Fibroblast of lung (primary cell): ENCODE measurements around the gene MYOM3. TPM values are rescaled to one million over a fixed set of nuclear protein-coding genes. Genes with fewer than 3 reads are reported as not detected.

Experiments
- DNase-seq, 2 donors: peaks; one replicate each; pipeline versions ENCODE4 v3.0.0 to v3.0.0-alpha.2; 2010; ENCODE audit warnings: low read depth in 2 of 2
- H2AFZ ChIP-seq: 2 replicates; pipeline ENCODE4 v1.5.1; 2012; ENCODE audit warnings: low read length, control low read depth, inconsistent platforms
- H3K27ac ChIP-seq: 2 replicates; pipeline ENCODE4 v1.5.1; 2011; ENCODE audit warnings: low read length, control low read depth; ENCODE audit not compliant: insufficient read depth
- H3K27me3 ChIP-seq: 2 replicates; pipeline ENCODE4 v1.5.1; 2011; ENCODE audit warnings: mild to moderate bottlenecking, low read length; ENCODE audit not compliant: control insufficient read depth, insufficient read depth
- H3K36me3 ChIP-seq: 2 replicates; pipeline ENCODE4 v1.5.1; 2011; ENCODE audit warnings: low read length; ENCODE audit not compliant: control insufficient read depth, insufficient read depth
- H3K4me1 ChIP-seq: 2 replicates; pipeline ENCODE4 v1.5.1; 2011; ENCODE audit warnings: low read length; ENCODE audit not compliant: control insufficient read depth, insufficient read depth; ENCODE audit errors: extremely low read depth
- H3K4me2 ChIP-seq: 2 replicates; pipeline ENCODE4 v1.5.1; 2011; ENCODE audit warnings: low read length, control low read depth; ENCODE audit not compliant: insufficient read depth; ENCODE audit errors: extremely low read depth
- H3K4me3 ChIP-seq, 4 experiments: fragments of 200-600 bp in 1 of 4; sonication (generic) in 1 of 4; replicated peaks in 1 of 4; 2 replicates each; pipeline ENCODE4 v1.5.1; 2011 to 2016; ENCODE audit warnings: low read length in 4 of 4, low read depth in 3 of 4, mild to moderate bottlenecking in 3 of 4, control low read depth in 2 of 4, inconsistent platforms in 1 of 4, mixed read lengths in 1 of 4; ENCODE audit not compliant: insufficient read depth in 1 of 4; ENCODE audit errors: control extremely low read depth in 1 of 4
- H3K79me2 ChIP-seq: 2 replicates; pipeline ENCODE4 v1.5.1; 2012; ENCODE audit warnings: mild to moderate bottlenecking, low read length, inconsistent platforms; ENCODE audit not compliant: control insufficient read depth, insufficient read depth
- H3K9ac ChIP-seq: 2 replicates; pipeline ENCODE4 v1.5.1; 2011; ENCODE audit warnings: mild to moderate bottlenecking, low read length, control low read depth; ENCODE audit not compliant: insufficient read depth
- H3K9me3 ChIP-seq: 2 replicates; pipeline ENCODE4 v1.5.1; 2012; ENCODE audit warnings: low read depth, low read length; ENCODE audit not compliant: control insufficient read depth, insufficient read depth
- H4K20me1 ChIP-seq: 2 replicates; pipeline ENCODE4 v1.5.1; 2011; ENCODE audit warnings: low read length; ENCODE audit not compliant: control insufficient read depth, insufficient read depth; ENCODE audit errors: extremely low read depth
- EZH2 ChIP-seq: IDR thresholded peaks from 2 replicates; pipeline ENCODE4 v1.5.1; 2012; ENCODE audit warnings: low read length, control low read depth, mild to moderate bottlenecking; ENCODE audit errors: missing control alignments
- polyA plus RNA-seq, 2 donors: library from polyadenylated mRNA; depleted of rRNA in 1 of 2; stranded (reverse) in 1 of 2; unstranded in 1 of 2; fragments of >200 nt; gene quantifications; 2 replicates each; pipeline ENCODE4 v1.2.1, GENCODE V29; 2011 to 2012; ENCODE audit warnings: missing spikeins in 1 of 2
- total RNA-seq: library from RNA; depleted of rRNA; stranded (reverse); fragments of >200 nt; gene quantifications from 2 replicates; pipeline ENCODE4 v1.2.1, GENCODE V29; 2014
- TF ChIP-seq, protein P1 (sequence below), 2 donors: IDR thresholded peaks in 1 of 2; conservative IDR thresholded peaks in 1 of 2; 1 replicate in 1 of 2; 2 replicates in 1 of 2; pipeline ENCODE4 v1.5.1; 2011 to 2012; ENCODE audit warnings: low read length in 2 of 2, control low read depth in 1 of 2, inconsistent platforms in 1 of 2, low read depth in 1 of 2, mild to moderate bottlenecking in 1 of 2

Gene MYOM3
- total and polyA plus RNA-seq, 2 donors (not counting 1 experiment from before 2014, with no cell fraction given): not detected

GRCh38 chr1:24140741-24141181 lies 28.8 kb upstream of the MYOM3 start:
- no peak overlapping the region for H3K4me3 ChIP-seq
- H3K27me3 ChIP-seq: peaks cover 11% of the 10 kb centered on the region
- no peak overlapping the region for H2AFZ ChIP-seq
- no peak for DNase-seq
- H3K36me3 ChIP-seq: no peaks in the 10 kb centered on the region
- no peak overlapping the region for H3K4me2 ChIP-seq
- no peaks in the 10 kb centered on the region for H4K20me1 ChIP-seq
- H3K79me2 ChIP-seq: no peaks in the 10 kb centered on the region
- TF ChIP-seq, protein P1, sequence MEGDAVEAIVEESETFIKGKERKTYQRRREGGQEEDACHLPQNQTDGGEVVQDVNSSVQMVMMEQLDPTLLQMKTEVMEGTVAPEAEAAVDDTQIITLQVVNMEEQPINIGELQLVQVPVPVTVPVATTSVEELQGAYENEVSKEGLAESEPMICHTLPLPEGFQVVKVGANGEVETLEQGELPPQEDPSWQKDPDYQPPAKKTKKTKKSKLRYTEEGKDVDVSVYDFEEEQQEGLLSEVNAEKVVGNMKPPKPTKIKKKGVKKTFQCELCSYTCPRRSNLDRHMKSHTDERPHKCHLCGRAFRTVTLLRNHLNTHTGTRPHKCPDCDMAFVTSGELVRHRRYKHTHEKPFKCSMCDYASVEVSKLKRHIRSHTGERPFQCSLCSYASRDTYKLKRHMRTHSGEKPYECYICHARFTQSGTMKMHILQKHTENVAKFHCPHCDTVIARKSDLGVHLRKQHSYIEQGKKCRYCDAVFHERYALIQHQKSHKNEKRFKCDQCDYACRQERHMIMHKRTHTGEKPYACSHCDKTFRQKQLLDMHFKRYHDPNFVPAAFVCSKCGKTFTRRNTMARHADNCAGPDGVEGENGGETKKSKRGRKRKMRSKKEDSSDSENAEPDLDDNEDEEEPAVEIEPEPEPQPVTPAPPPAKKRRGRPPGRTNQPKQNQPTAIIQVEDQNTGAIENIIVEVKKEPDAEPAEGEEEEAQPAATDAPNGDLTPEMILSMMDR (conservative IDR thresholded peaks at IDR 0.05 in 1 of 2, IDR thresholded peaks at IDR 0.05 in 1 of 2; ENCODE audit: low read depth in 1 of 2, low read length in 2 of 2): no peak
- TF ChIP-seq EZH2: no peak
- H3K9me3 ChIP-seq: no peaks in the 10 kb centered on the region
- H3K27ac ChIP-seq: no peak overlapping the region
- H3K4me1 ChIP-seq: no peaks in the 10 kb centered on the region
- H3K9ac ChIP-seq: no peak overlapping the region

GRCh38 chr1:24139841-24140425 lies 28.0 kb upstream of the MYOM3 start:
- Histone ChIP-seq H3K4me2 (no peak overlapping the region), H3K27ac (no peak overlapping the region), H3K79me2 (no peaks in the 10 kb centered on the region), H3K27me3 (peaks cover 11% of the 10 kb centered on the region), H2AFZ (no peak overlapping the region), H4K20me1 (no peaks in the 10 kb centered on the region), H3K36me3 (no peaks in the 10 kb centered on the region), H3K4me1 (no peaks in the 10 kb centered on the region), H3K9me3 (no peaks in the 10 kb centered on the region), H3K9ac (no peak overlapping the region), H3K4me3 (no peak overlapping the region)
- no peak for DNase-seq
- TF ChIP-seq, protein P1 (conservative IDR thresholded peaks at IDR 0.05 in 1 of 2, IDR thresholded peaks at IDR 0.05 in 1 of 2; ENCODE audit: low read depth in 1 of 2, low read length in 2 of 2): no peak
- TF ChIP-seq EZH2: no peak

GRCh38 chr1:24139222-24139489 lies 27.2 kb upstream of the MYOM3 start:
- no peak for DNase-seq
- TF ChIP-seq EZH2: no peak
- TF ChIP-seq, protein P1 (conservative IDR thresholded peaks at IDR 0.05 in 1 of 2, IDR thresholded peaks at IDR 0.05 in 1 of 2; ENCODE audit: low read depth in 1 of 2, low read length in 2 of 2): no peak
- no peak overlapping the region for H3K9ac ChIP-seq
- peaks cover 7% of the 10 kb centered on the region for H3K27me3 ChIP-seq
- H3K4me2 ChIP-seq: no peak overlapping the region
- H3K36me3 ChIP-seq: no peaks in the 10 kb centered on the region
- H3K4me1 ChIP-seq: no peaks in the 10 kb centered on the region
- H2AFZ ChIP-seq: no peak overlapping the region
- H3K27ac ChIP-seq: no peak overlapping the region
- H3K4me3 ChIP-seq: no peak overlapping the region
- no peaks in the 10 kb centered on the region for H3K79me2 ChIP-seq
- no peaks in the 10 kb centered on the region for H3K9me3 ChIP-seq
- no peaks in the 10 kb centered on the region for H4K20me1 ChIP-seq
